Measurements from ENCODE around the gene CEP78. TPM values are rescaled to one million over a fixed set of nuclear protein-coding genes. Genes with fewer than 3 reads are reported as not detected.

Gene CEP78
- total RNA-seq, 2 experiments from 2014 or later, result 37.7 to 40.8 TPM

Other genes starting within 250 kb of the CEP78 start
- gene GNAQ, start 204.3 kb upstream of the CEP78 start, total RNA-seq, result 10 to 100 TPM; 17.8 to 18.1 TPM
- 100 to 1,000 TPM; 174 to 182 TPM for gene PSAT1, start 61.0 kb downstream of the CEP78 start, total RNA-seq